Measurements from ENCODE around the gene CISH.

GRCh38 chr3:50557915-50558314, 53.7 kb downstream of the CISH start:
- TF ChIP-seq CTCF (IDR thresholded peaks at IDR 0.05), result no peak
- no peak for TF ChIP-seq EP300 (IDR thresholded peaks at IDR 0.05)
- no peak for TF ChIP-seq POLR2A (IDR thresholded peaks at IDR 0.05)

Data from ovary (tissue), 3 donors.